B cell (primary cell): ENCODE measurements around the gene NUP210.

Experiments
- EZH2 ChIP-seq: IDR thresholded peaks from 2 replicates; pipeline ENCODE4 v1.6.1; 2012; ENCODE audit warnings: borderline replicate concordance, low read depth, mild to moderate bottlenecking, moderate library complexity, low read length; ENCODE audit not compliant: insufficient read depth, poor library complexity, severe bottlenecking
- TF ChIP-seq, protein P1 (sequence below): fragments of 200-600 bp; IDR thresholded peaks from one replicate; pipeline ENCODE4 v1.8.0; 2022; ENCODE audit warnings: antibody characterized with exemption, mild to moderate bottlenecking

DNA sequence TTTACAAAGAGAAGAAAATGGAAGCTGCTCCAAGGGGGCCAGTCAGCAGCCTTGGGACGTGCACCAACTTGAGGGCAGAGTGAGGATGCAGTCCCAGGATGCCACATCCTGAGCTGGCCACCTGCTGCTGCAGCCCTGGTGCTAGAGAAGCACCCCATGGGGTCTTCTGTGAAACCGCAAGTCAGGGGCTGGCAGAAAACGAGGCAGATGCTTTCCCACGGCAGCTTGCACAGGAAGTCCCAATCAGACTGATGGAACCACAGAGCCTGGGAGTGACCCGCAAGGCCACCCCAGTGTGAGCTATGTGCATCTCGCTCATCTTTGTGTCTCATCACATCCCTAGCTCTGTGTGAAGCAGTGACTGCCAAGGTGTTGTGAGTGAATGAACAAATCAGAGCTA lies 76.5 kb downstream of the NUP210 start:
- TF ChIP-seq, protein P1, sequence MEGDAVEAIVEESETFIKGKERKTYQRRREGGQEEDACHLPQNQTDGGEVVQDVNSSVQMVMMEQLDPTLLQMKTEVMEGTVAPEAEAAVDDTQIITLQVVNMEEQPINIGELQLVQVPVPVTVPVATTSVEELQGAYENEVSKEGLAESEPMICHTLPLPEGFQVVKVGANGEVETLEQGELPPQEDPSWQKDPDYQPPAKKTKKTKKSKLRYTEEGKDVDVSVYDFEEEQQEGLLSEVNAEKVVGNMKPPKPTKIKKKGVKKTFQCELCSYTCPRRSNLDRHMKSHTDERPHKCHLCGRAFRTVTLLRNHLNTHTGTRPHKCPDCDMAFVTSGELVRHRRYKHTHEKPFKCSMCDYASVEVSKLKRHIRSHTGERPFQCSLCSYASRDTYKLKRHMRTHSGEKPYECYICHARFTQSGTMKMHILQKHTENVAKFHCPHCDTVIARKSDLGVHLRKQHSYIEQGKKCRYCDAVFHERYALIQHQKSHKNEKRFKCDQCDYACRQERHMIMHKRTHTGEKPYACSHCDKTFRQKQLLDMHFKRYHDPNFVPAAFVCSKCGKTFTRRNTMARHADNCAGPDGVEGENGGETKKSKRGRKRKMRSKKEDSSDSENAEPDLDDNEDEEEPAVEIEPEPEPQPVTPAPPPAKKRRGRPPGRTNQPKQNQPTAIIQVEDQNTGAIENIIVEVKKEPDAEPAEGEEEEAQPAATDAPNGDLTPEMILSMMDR: no peak
- TF ChIP-seq EZH2: no peak
